BJ (cell line): ENCODE data around the gene TXNL4A. TPM values are rescaled to one million over a fixed set of nuclear protein-coding genes. Genes with fewer than 3 reads are reported as not detected.

Experiments
- CTCF ChIA-PET: fragments of 350-600 bp; formaldehyde crosslinking; extraction: SDS; loops from one replicate; lab custom pipeline; 2021; ENCODE audit warnings: antibody characterized with exemption, inconsistent platforms; lab: Yijun Ruan, JAX
- POLR2A ChIA-PET: fragments of 300-600 bp; sonication (Branson Sonifier 250); formaldehyde crosslinking; extraction: SDS; loops from one replicate; lab custom pipeline; 2021; ENCODE audit warnings: antibody characterized with exemption; lab: Charles Lee
- DNase-seq: peaks from one replicate; pipeline ENCODE4 v3.0.0-alpha.2; 2011; ENCODE audit warnings: low read depth
- H3K27me3 ChIP-seq: 2 replicates; pipeline ENCODE4 v1.6.0; 2011; ENCODE audit warnings: low read length; ENCODE audit not compliant: control insufficient read depth, insufficient read depth
- H3K36me3 ChIP-seq: 2 replicates; pipeline ENCODE4 v1.5.1; 2011; ENCODE audit warnings: low read length; ENCODE audit not compliant: control insufficient read depth, insufficient read depth
- H3K4me3 ChIP-seq: 2 replicates; pipeline ENCODE4 v1.5.1; 2011; ENCODE audit warnings: low read depth, mild to moderate bottlenecking, control low read depth, low read length
- polyA plus RNA-seq: library from polyadenylated mRNA; depleted of rRNA; stranded (reverse); fragments of >200 nt; gene quantifications from 2 replicates; pipeline ENCODE4 v1.2.3, GENCODE V29; 2011
- TF ChIP-seq, protein P1 (sequence below): IDR thresholded peaks from 2 replicates; pipeline ENCODE4 v1.5.1; 2011; ENCODE audit warnings: low read depth, mild to moderate bottlenecking, control low read depth, inconsistent platforms, low read length, moderate library complexity; ENCODE audit not compliant: insufficient read depth

The TXNL4A gene
- polyA plus RNA-seq, 1 experiment: 95.8 TPM

DNA sequence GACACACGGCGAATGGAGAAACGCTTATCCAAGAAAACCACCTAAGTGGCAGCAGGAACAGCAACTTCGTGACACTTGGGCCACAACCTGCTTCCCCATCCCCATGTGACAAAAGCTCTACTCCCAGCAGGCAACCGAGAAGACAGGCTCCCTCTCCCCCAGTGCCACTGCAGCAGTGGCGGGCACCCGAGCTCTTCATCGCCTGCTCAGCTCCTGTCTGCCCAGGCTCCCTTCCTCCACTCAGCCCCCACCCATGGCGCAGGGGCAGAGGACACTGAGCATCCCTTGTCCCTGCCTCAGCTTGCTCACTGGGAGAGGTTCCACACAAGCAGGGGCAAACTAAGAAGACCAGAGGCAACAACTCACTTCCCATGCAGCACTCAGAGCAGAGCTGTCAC is 59.8 kb downstream of the TXNL4A start:
- peaks cover 12% of the 10 kb centered on the region for H3K36me3 ChIP-seq
- no peaks in the 10 kb centered on the region for H3K27me3 ChIP-seq
- ChIA-PET CTCF (no interaction called here), POLR2A (no interaction called here)
- DNase-seq: no peak
- TF ChIP-seq, protein P1, sequence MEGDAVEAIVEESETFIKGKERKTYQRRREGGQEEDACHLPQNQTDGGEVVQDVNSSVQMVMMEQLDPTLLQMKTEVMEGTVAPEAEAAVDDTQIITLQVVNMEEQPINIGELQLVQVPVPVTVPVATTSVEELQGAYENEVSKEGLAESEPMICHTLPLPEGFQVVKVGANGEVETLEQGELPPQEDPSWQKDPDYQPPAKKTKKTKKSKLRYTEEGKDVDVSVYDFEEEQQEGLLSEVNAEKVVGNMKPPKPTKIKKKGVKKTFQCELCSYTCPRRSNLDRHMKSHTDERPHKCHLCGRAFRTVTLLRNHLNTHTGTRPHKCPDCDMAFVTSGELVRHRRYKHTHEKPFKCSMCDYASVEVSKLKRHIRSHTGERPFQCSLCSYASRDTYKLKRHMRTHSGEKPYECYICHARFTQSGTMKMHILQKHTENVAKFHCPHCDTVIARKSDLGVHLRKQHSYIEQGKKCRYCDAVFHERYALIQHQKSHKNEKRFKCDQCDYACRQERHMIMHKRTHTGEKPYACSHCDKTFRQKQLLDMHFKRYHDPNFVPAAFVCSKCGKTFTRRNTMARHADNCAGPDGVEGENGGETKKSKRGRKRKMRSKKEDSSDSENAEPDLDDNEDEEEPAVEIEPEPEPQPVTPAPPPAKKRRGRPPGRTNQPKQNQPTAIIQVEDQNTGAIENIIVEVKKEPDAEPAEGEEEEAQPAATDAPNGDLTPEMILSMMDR: no peak
- H3K4me3 ChIP-seq: no peak overlapping the region

DNA sequence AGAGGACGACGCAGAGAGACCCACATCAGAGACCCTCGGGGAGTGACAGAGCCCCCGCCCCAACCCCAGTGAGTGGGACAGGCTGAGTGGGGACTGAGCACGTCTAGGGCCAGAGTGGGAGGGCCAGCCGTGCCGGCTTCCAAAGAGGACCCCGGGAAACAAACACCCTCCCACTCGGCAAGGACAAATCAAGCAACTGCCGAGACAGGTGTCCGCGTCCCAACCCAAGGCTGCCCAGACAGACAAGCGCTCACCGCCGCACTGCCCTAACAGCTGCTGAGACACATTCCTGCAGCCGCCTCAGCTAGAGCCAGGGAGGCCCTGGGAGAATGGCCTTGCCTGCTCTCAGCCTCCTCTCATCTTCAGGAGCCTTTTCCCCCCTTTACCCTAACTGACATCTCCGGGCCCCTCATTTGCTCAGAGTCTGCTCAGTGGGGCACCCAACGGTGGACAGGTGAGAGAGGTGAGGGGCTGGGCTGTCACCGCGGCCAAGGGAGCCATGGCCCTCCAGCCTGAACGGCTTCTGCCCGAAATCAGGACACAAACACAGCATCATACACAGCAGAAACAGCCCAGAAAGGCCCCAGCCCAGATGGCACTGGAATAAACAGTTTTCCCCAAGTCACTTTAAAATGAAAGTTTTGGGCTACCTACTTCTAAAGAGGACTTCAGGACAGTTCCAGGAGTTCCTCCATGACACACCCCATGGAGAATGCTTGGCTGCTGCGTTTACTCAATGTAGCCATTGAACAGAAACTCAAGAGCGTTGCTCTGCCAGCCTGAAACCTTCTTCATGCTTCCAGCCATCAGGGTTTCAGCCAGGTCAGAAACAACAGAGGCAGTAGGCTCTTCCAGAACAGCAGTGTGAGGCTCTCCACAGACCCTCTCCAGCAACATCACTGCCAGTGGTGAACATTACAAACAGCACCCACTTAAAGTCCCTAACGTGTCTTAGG is 60.5 kb downstream of the TXNL4A start:
- TF ChIP-seq, protein P1: no peak
- no peaks in the 10 kb centered on the region for H3K27me3 ChIP-seq
- peaks cover 12% of the 10 kb centered on the region for H3K36me3 ChIP-seq
- no peak overlapping the region for H3K4me3 ChIP-seq
- DNase-seq: no peak
- POLR2A ChIA-PET: no interaction called here
- CTCF ChIA-PET: no interaction called here

DNA sequence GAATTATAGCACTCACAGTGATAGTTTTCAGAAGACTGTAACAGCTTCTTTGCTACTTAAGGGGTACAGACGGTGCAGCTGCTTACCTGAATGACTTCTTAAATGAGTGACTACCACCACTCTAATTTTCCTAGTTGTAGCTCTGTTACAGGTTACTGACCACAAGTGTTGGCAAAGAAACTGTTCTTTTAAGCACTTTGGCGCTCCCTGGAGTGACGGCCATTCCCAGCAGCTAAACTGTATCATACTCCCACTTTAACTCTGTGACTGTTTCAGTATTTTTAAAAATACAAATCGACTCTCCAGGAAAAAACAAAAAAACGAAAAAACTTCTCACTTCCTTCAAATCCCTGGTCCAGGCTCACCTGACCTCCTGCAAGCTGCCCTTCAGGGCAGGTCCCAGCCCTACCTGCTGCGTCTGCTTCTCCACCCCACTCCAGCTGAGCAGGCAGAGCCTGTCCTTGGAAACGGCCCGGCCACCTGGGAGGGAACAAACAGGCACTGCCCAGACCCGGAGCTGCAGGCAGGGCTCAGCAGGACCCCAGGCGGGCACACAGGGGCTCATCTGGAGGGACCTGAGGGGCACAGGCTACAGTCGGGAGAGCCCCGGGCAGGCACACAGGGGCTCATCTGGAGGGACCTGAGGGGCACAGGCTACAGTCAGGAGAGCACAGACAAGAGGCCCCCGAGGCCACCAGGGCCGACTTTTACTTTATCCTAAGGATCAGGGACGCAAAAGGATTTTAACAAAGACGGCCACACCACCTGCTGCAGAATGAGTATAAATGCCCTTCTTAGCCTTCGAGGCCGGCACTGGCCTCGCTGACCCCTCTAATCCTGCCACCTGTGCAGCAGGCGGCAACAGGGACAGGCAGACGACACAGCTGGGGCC is 61.4 kb downstream of the TXNL4A start:
- ChIA-PET CTCF (no interaction called here), POLR2A (no interaction called here)
- no peak for DNase-seq
- TF ChIP-seq, protein P1: no peak
- H3K4me3 ChIP-seq: no peak overlapping the region
- H3K36me3 ChIP-seq: peaks cover 18% of the 10 kb centered on the region
- no peaks in the 10 kb centered on the region for H3K27me3 ChIP-seq

DNA sequence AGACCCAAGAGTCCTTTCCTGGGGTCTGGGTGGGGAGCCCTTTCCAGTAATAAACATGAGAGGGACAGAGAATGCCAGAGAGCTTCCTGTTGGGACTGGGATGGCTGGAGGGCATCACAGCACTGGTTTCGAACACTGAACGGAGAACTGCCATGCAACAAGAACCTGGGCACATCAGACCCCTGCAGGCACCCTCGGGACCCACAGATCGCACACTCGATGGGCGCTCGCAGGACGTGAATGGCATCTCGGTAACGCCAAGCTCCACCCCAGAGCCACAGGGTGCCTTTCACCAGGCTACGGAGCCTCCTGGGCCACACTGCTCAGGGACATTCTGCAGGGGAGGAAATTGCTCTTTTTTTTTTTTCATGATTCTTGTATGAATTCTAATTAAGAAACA is 62.1 kb downstream of the TXNL4A start:
- TF ChIP-seq, protein P1: no peak
- ChIA-PET CTCF (no interaction called here), POLR2A (no interaction called here)
- H3K4me3 ChIP-seq: no peak overlapping the region
- no peak for DNase-seq
- peaks cover 20% of the 10 kb centered on the region for H3K36me3 ChIP-seq
- no peaks in the 10 kb centered on the region for H3K27me3 ChIP-seq
